Coronary artery (tissue), 2 donors: ENCODE data around the gene ZNF519.

Experiments
- DNase-seq: peaks from one replicate; pipeline ENCODE4 v3.0.0-alpha.2; 2017; ENCODE audit warnings: low spot score
- H3K27ac ChIP-seq, 2 donors: fragments of 200-600 bp; sonication (generic); one replicate each; pipeline ENCODE4 v1.5.1; 2016 to 2019
- H3K4me3 ChIP-seq: fragments of 200-600 bp; sonication (generic); 2 replicates; pipeline ENCODE4 v1.5.1; 2016; ENCODE audit warnings: mild to moderate bottlenecking, moderate library complexity
- TF ChIP-seq, protein P1 (sequence below): fragments of 200-600 bp; sonication (generic); IDR thresholded peaks from one replicate; pipeline ENCODE4 v1.5.1; 2019; ENCODE audit warnings: antibody characterized with exemption

Gene ZNF519

GRCh38 chr18:14089191-14089590 is 43.0 kb downstream of the ZNF519 start:
- no peak overlapping the region for H3K4me3 ChIP-seq
- TF ChIP-seq, protein P1, sequence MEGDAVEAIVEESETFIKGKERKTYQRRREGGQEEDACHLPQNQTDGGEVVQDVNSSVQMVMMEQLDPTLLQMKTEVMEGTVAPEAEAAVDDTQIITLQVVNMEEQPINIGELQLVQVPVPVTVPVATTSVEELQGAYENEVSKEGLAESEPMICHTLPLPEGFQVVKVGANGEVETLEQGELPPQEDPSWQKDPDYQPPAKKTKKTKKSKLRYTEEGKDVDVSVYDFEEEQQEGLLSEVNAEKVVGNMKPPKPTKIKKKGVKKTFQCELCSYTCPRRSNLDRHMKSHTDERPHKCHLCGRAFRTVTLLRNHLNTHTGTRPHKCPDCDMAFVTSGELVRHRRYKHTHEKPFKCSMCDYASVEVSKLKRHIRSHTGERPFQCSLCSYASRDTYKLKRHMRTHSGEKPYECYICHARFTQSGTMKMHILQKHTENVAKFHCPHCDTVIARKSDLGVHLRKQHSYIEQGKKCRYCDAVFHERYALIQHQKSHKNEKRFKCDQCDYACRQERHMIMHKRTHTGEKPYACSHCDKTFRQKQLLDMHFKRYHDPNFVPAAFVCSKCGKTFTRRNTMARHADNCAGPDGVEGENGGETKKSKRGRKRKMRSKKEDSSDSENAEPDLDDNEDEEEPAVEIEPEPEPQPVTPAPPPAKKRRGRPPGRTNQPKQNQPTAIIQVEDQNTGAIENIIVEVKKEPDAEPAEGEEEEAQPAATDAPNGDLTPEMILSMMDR = no peak

DNA sequence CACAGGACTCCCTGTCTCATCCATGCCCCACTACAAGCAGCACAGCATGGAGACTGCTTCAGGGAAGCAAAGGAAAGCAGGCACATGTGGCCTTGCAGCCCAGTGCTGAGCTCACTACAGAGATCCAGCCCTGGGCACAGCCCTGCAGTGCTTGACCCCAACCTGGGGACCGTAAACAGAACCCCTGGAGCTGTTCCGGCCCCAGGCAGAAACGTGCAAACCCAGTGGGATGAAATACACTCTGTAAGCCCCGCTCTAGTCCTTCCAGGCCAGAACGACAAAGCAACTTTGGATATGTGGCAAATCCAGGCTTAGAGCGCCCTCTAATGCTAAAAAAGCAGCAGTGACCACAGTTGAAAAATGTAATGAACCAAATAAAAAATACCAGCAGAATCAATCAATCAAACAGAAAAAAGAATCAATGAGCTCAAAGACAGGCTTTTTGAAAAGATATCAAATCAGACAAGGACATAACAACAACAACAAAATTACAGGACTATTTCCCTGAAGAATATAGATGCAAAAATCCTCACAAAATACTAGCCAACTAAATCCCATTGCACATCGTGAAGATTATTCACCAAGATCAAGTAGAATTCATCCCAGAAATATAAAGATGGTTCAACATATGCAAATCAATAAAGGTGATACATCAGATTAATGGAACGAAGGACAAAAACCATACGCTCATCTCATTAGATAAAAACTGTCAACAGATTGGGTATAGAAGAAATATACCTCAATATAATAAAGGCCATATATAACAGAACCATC is 45.6 kb downstream of the ZNF519 start:
- no peak overlapping the region for H3K27ac ChIP-seq
- no peak for DNase-seq
- H3K4me3 ChIP-seq = no peak overlapping the region
- TF ChIP-seq, protein P1 = no peak

More at GRCh38 chr18:14089191-14089590, 43.0 kb downstream of the ZNF519 start:
- H3K27ac ChIP-seq = no peak overlapping the region
- DNase-seq = no peak

- TF ChIP-seq, protein P1 = no peak
- Histone ChIP-seq H3K27ac (no peak overlapping the region), H3K4me3 (no peak overlapping the region)
- DNase-seq = no peak
Observed at GRCh38 chr18:14085770-14086457, 46.3 kb downstream of the ZNF519 start.

DNA sequence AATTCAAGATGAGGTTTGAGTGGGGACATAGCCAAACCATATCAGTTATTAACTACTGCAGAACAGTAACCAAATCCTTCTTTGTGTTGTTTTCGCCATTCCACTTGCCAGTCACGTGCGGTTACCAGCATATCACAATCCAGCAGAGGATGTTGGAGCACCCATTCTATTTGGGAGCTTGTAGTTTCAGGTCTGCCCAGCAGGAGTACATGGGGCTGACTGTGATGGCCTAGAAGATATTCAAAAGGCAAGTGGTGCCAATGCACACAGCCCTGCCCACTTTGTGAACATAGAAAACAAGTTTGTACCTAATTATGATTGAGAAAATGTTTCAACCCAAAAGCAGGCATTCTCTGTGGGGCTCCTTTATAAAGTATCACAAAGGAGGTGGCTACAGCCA is 57.0 kb downstream of the ZNF519 start:
- DNase-seq = no peak
- Histone ChIP-seq H3K4me3 (no peak overlapping the region), H3K27ac (no peak overlapping the region)
- TF ChIP-seq, protein P1 = no peak

DNA sequence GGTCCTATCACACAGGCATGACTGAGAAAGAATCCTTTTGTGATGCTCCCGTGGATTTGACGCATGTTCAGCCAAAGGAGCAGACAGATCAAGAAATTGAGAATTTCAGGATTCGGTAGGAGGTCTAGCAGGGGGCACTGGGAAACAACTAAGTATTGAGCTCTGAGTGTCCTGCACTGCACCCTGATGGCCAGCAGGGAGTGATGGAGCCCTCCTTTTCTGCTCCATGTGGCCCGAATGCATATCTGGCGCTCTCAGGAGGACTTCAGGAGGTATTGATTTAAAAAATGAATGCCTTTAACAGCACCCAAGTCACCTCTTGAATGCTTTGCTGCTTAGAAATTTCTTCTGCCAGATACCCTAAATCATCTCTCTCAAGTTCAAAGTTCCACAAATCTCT is 58.0 kb downstream of the ZNF519 start:
- DNase-seq = no peak
- no peak overlapping the region for H3K4me3 ChIP-seq

DNA sequence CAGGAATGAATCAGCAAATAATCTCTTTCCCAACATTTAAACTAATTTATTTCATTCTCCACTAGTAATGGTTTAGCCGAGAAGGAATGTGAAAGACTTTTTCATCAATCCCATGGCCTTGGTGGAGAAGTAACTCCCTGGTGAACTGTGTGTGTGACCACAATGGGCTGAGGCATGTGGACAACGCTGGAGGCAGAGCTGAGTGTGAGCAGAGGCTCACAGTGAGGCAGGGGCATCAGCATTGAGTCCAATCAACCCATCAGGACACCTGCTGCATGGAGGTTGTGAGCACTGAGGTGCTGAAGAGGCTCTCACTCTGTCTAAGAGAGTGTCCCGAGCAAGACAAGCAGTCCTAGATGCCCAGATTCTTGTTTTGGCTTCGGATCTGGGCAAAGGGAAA is 78.6 kb downstream of the ZNF519 start:
- TF ChIP-seq, protein P1 = no peak
- Histone ChIP-seq H3K27ac (no peak overlapping the region), H3K4me3 (no peak overlapping the region)
- DNase-seq = no peak

More for the DNA sequence above, 58.0 kb downstream of the ZNF519 start:
- H3K27ac ChIP-seq = no peak overlapping the region
- TF ChIP-seq, protein P1 = no peak
